Mammary epithelial cell (primary cell): ENCODE results near the gene NXNL2.

Experiments
- CTCF ChIP-seq, 2 donors: IDR thresholded peaks in 1 of 2; conservative IDR thresholded peaks in 1 of 2; 2 replicates each; pipeline ENCODE4 v1.5.1; 2011 to 2012; ENCODE audit warnings: inconsistent platforms in 2 of 2, low read length in 2 of 2, mild to moderate bottlenecking in 2 of 2, control low read depth in 1 of 2, low read depth in 1 of 2; ENCODE audit not compliant: insufficient read depth in 1 of 2; ENCODE audit errors: extremely low read depth in 1 of 2
- EZH2 ChIP-seq: IDR thresholded peaks from 2 replicates; pipeline ENCODE4 v1.6.1; 2012; ENCODE audit warnings: low read length, inconsistent platforms, borderline replicate concordance

- TF ChIP-seq CTCF (conservative IDR thresholded peaks at IDR 0.05 in 1 of 2, IDR thresholded peaks at IDR 0.05 in 1 of 2; ENCODE audit: extremely low read depth in 1 of 2, insufficient read depth in 1 of 2, low read depth in 1 of 2, low read length in 2 of 2) = no peak
- TF ChIP-seq EZH2 = no peak
Observed at GRCh38 chr9:88528080-88528790, 6.7 kb upstream of the NXNL2 start.
